ENCODE results near the gene SLC7A1. TPM values are rescaled to one million over a fixed set of nuclear protein-coding genes. Genes with fewer than 3 reads are reported as not detected.

Gene SLC7A1
- total and polyA plus RNA-seq, 4 donors = 0.90 to 22.6 (median 1.4) TPM

- Histone ChIP-seq H3K9me3 (ENCODE audit: control insufficient read depth in 4 of 4, low read length in 3 of 4) (no peaks in the 10 kb centered on the region), H3K36me3 (ENCODE audit: control insufficient read depth in 4 of 4, insufficient read depth in 3 of 4, low read depth in 1 of 4, low read length in 3 of 4) (peaks cover 0 to 2% (median 0%) of the 10 kb centered on the region in 4 donors), H3K27me3 (ENCODE audit: control insufficient read depth in 4 of 4, insufficient read depth in 4 of 4, low read length in 3 of 4) (no peaks in the 10 kb centered on the region), H3K9ac (ENCODE audit: low read depth in 1 of 2, low read length in 2 of 2) (no peak overlapping the region), H3K4me1 (ENCODE audit: control insufficient read depth in 4 of 4, insufficient read depth in 4 of 4, low read length in 3 of 4) (no peaks in the 10 kb centered on the region), H3K27ac (ENCODE audit: low read depth in 1 of 2, low read length in 2 of 2) (no peak overlapping the region), H3K4me3 (ENCODE audit: low read depth in 1 of 3, low read length in 3 of 3) (no peak overlapping the region)
- 71% methylated on average over 8 of the region's 8 CpGs for WGBS
- no peak for TF ChIP-seq ZBTB33 (IDR thresholded peaks at IDR 0.05)
- no peak for TF ChIP-seq NR2F2 (IDR thresholded peaks at IDR 0.05)
- no peak for TF ChIP-seq SP1 (IDR thresholded peaks at IDR 0.05)
- no peak for TF ChIP-seq RAD21 (IDR thresholded peaks at IDR 0.05)
- TF ChIP-seq CTCF (IDR thresholded peaks at IDR 0.05; ENCODE audit: low read depth, low read length, missing input control) = no peak
- DNase-seq (ENCODE audit: low spot score) = no peak
Observed at GRCh38 chr13:29511980-29512379, 83.5 kb downstream of the SLC7A1 start.

GRCh38 chr13:29511106-29511796 is 84.2 kb downstream of the SLC7A1 start:
- no peak for DNase-seq (ENCODE audit: low spot score)
- H3K9ac ChIP-seq (ENCODE audit: low read depth in 1 of 2, low read length in 2 of 2) = no peak overlapping the region
- H3K36me3 ChIP-seq (ENCODE audit: control insufficient read depth in 4 of 4, insufficient read depth in 3 of 4, low read depth in 1 of 4, low read length in 3 of 4) = peaks cover 0 to 2% (median 0%) of the 10 kb centered on the region in 4 donors
- no peaks in the 10 kb centered on the region for H3K27me3 ChIP-seq (ENCODE audit: control insufficient read depth in 4 of 4, insufficient read depth in 4 of 4, low read length in 3 of 4)
- no peaks in the 10 kb centered on the region for H3K9me3 ChIP-seq (ENCODE audit: control insufficient read depth in 4 of 4, low read length in 3 of 4)
- no peak overlapping the region for H3K27ac ChIP-seq (ENCODE audit: low read depth in 1 of 2, low read length in 2 of 2)
- TF ChIP-seq NR2F2 (IDR thresholded peaks at IDR 0.05) (no peak), FOXA2 (IDR thresholded peaks at IDR 0.05) (no peak), RXRA (IDR thresholded peaks at IDR 0.05) (no peak), TAF1 (conservative IDR thresholded peaks at IDR 0.05) (no peak), JUND (IDR thresholded peaks at IDR 0.05) (no peak), HNF4G (IDR thresholded peaks at IDR 0.05) (no peak), MAX (IDR thresholded peaks at IDR 0.05) (no peak), RAD21 (IDR thresholded peaks at IDR 0.05) (no peak), SP1 (IDR thresholded peaks at IDR 0.05) (no peak), YY1 (IDR thresholded peaks at IDR 0.05) (no peak), ATF3 (IDR thresholded peaks at IDR 0.05) (no peak), ZBTB33 (IDR thresholded peaks at IDR 0.05) (no peak)
- H3K4me3 ChIP-seq (ENCODE audit: low read depth in 1 of 3, low read length in 3 of 3) = no peak overlapping the region
- 96% methylated on average over 12 of the region's 12 CpGs for WGBS
- no peaks in the 10 kb centered on the region for H3K4me1 ChIP-seq (ENCODE audit: control insufficient read depth in 4 of 4, insufficient read depth in 4 of 4, low read length in 3 of 4)
